ENCODE measurements around the gene PLCB1.

Gene PLCB1

GRCh38 chr20:8213270-8213669, 81.2 kb downstream of the PLCB1 start:
- no peak overlapping the region for H2AFZ ChIP-seq (ENCODE audit: low read depth)
- H3K9ac ChIP-seq: no peak overlapping the region; the same call in 1 of the 2 replicates
- H3K79me2 ChIP-seq (ENCODE audit: insufficient read depth, low read depth): no peaks in the 10 kb centered on the region
- peaks cover 41% of the 10 kb centered on the region for H3K4me1 ChIP-seq (ENCODE audit: low read depth, poor library complexity, severe bottlenecking)
- H3K4me3 ChIP-seq (IDR thresholded peaks at IDR 0.05; ENCODE audit: insufficient read depth, low read depth, low read length): no peak overlapping the region
- H3K4me2 ChIP-seq: peak overlapping the region; percentile 71; the same call in 1 of the 2 replicates
- no peak for TF ChIP-seq CTCF (conservative IDR thresholded peaks at IDR 0.05; ENCODE audit: low read depth, low read length)
- H3K27ac ChIP-seq: no peak overlapping the region
- H4K20me1 ChIP-seq (ENCODE audit: insufficient read depth): no peaks in the 10 kb centered on the region
- H3K27me3 ChIP-seq (ENCODE audit: insufficient read depth, low read depth): no peaks in the 10 kb centered on the region
- no peaks in the 10 kb centered on the region for H3K36me3 ChIP-seq (ENCODE audit: insufficient read depth)

GRCh38 chr20:8213831-8214587, 81.9 kb downstream of the PLCB1 start:
- Histone ChIP-seq H2AFZ (ENCODE audit: low read depth) (peak overlapping the region; percentile 19; the same call in 1 of the 2 replicates), H3K36me3 (ENCODE audit: insufficient read depth) (no peaks in the 10 kb centered on the region), H3K27ac (peak overlapping the region; percentile 24; the same call in 1 of the 2 replicates), H3K27me3 (ENCODE audit: insufficient read depth, low read depth) (no peaks in the 10 kb centered on the region), H4K20me1 (ENCODE audit: insufficient read depth) (no peaks in the 10 kb centered on the region), H3K9ac (peak overlapping the region; percentile 26; the same call in 1 of the 2 replicates), H3K4me2 (peak overlapping the region; percentile 71), H3K4me1 (ENCODE audit: low read depth, poor library complexity, severe bottlenecking) (peaks cover 33% of the 10 kb centered on the region), H3K79me2 (ENCODE audit: insufficient read depth, low read depth) (no peaks in the 10 kb centered on the region), H3K4me3 (IDR thresholded peaks at IDR 0.05; ENCODE audit: insufficient read depth, low read depth, low read length) (no peak overlapping the region)
- no peak for TF ChIP-seq CTCF (conservative IDR thresholded peaks at IDR 0.05; ENCODE audit: low read depth, low read length)

- Histone ChIP-seq H4K20me1 (ENCODE audit: insufficient read depth) (no peaks in the 10 kb centered on the region), H3K27me3 (ENCODE audit: insufficient read depth, low read depth) (no peaks in the 10 kb centered on the region), H3K27ac (no peak overlapping the region), H3K79me2 (ENCODE audit: insufficient read depth, low read depth) (no peaks in the 10 kb centered on the region), H3K4me2 (no peak overlapping the region), H3K36me3 (ENCODE audit: insufficient read depth) (no peaks in the 10 kb centered on the region), H3K4me3 (IDR thresholded peaks at IDR 0.05; ENCODE audit: insufficient read depth, low read depth, low read length) (no peak overlapping the region), H3K9ac (no peak overlapping the region), H2AFZ (ENCODE audit: low read depth) (no peak overlapping the region), H3K4me1 (ENCODE audit: low read depth, poor library complexity, severe bottlenecking) (peaks cover 25% of the 10 kb centered on the region)
- no peak for TF ChIP-seq CTCF (conservative IDR thresholded peaks at IDR 0.05; ENCODE audit: low read depth, low read length)
Observed at GRCh38 chr20:8215361-8215781, 83.3 kb downstream of the PLCB1 start.

- Histone ChIP-seq H3K36me3 (ENCODE audit: insufficient read depth) (no peaks in the 10 kb centered on the region), H3K27ac (no peak overlapping the region), H2AFZ (ENCODE audit: low read depth) (no peak overlapping the region), H3K27me3 (ENCODE audit: insufficient read depth, low read depth) (no peaks in the 10 kb centered on the region), H4K20me1 (ENCODE audit: insufficient read depth) (no peaks in the 10 kb centered on the region), H3K4me3 (IDR thresholded peaks at IDR 0.05; ENCODE audit: insufficient read depth, low read depth, low read length) (no peak overlapping the region), H3K9ac (no peak overlapping the region), H3K79me2 (ENCODE audit: insufficient read depth, low read depth) (no peaks in the 10 kb centered on the region), H3K4me1 (ENCODE audit: low read depth, poor library complexity, severe bottlenecking) (peaks cover 25% of the 10 kb centered on the region), H3K4me2 (no peak overlapping the region)
- no peak for TF ChIP-seq CTCF (conservative IDR thresholded peaks at IDR 0.05; ENCODE audit: low read depth, low read length)
Observed at GRCh38 chr20:8216375-8217200, 84.5 kb downstream of the PLCB1 start.

Data from KMS-11 (cell line).